NB4 (cell line): ENCODE data around the gene TANGO6.
"Not testable (repeated sequence)": the region's sequence is repeated elsewhere in the genome, so short reads cannot be mapped to it uniquely, and the experiment has no call there.

Experiments used
- DNase-seq: peaks from one replicate; pipeline ENCODE4 v3.0.0; 2010; ENCODE audit warnings: low read depth
- H3K4me3 ChIP-seq: one replicate; pipeline ENCODE4 v1.5.1; 2011; ENCODE audit warnings: mild to moderate bottlenecking, low read depth, low read length, moderate library complexity
- MYC ChIP-seq: IDR thresholded peaks from 2 replicates; pipeline ENCODE4 v1.6.1; 2011; ENCODE audit warnings: low read depth, low read length
- POLR2A ChIP-seq: IDR thresholded peaks from 2 replicates; pipeline ENCODE4 v1.6.1; 2011; ENCODE audit warnings: mild to moderate bottlenecking; ENCODE audit not compliant: insufficient read length; ENCODE audit errors: extremely low read depth
- TF ChIP-seq, protein P1 (sequence below): IDR thresholded peaks from 2 replicates; pipeline ENCODE4 v1.6.1; 2011; ENCODE audit warnings: low read depth, low read length
- TF ChIP-seq, protein P2 (sequence below): IDR thresholded peaks from one replicate; pipeline ENCODE4 v1.5.1; 2012; ENCODE audit warnings: low read depth, low read length

Gene TANGO6

GRCh38 chr16:68984467-68984866 is 141.1 kb downstream of the TANGO6 start:
- H3K4me3 ChIP-seq: no peak overlapping the region
- TF ChIP-seq, protein P1, sequence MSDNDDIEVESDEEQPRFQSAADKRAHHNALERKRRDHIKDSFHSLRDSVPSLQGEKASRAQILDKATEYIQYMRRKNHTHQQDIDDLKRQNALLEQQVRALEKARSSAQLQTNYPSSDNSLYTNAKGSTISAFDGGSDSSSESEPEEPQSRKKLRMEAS: no peak
- TF ChIP-seq POLR2A: no peak
- TF ChIP-seq, protein P2, sequence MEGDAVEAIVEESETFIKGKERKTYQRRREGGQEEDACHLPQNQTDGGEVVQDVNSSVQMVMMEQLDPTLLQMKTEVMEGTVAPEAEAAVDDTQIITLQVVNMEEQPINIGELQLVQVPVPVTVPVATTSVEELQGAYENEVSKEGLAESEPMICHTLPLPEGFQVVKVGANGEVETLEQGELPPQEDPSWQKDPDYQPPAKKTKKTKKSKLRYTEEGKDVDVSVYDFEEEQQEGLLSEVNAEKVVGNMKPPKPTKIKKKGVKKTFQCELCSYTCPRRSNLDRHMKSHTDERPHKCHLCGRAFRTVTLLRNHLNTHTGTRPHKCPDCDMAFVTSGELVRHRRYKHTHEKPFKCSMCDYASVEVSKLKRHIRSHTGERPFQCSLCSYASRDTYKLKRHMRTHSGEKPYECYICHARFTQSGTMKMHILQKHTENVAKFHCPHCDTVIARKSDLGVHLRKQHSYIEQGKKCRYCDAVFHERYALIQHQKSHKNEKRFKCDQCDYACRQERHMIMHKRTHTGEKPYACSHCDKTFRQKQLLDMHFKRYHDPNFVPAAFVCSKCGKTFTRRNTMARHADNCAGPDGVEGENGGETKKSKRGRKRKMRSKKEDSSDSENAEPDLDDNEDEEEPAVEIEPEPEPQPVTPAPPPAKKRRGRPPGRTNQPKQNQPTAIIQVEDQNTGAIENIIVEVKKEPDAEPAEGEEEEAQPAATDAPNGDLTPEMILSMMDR: no peak
- TF ChIP-seq MYC: no peak
- DNase-seq: no peak

GRCh38 chr16:68985268-68985667 is 141.9 kb downstream of the TANGO6 start:
- no peak overlapping the region for H3K4me3 ChIP-seq
- DNase-seq: no peak
- TF ChIP-seq, protein P2: no peak
- TF ChIP-seq, protein P1: no peak
- TF ChIP-seq POLR2A (no peak), MYC (no peak)

DNA sequence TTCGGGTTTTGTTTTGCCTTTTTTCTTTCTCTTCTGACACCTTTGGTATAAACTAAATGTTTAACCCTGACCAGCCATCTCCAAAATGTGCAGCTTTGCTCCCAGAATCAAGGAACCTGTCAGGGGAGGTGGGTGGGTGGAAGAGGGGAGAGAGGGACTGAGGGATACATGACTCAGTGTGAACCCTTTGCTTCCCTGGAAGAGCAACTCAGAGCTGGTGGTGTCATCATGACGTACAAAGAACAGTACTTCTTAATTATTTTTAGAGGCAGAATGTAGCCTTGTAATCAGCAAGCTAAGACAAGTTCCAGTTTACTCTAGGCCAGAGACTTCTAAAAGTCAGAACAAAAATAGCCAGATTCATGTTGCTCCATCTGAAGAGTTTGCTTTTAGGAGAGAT is 142.5 kb downstream of the TANGO6 start:
- H3K4me3 ChIP-seq: no peak overlapping the region
- TF ChIP-seq MYC (no peak), POLR2A (no peak)
- TF ChIP-seq, protein P1: no peak
- TF ChIP-seq, protein P2: no peak
- DNase-seq: no peak

- TF ChIP-seq MYC (no peak), POLR2A (no peak)
- TF ChIP-seq, protein P2: no peak
- TF ChIP-seq, protein P1: no peak
- no peak for DNase-seq
- no peak overlapping the region for H3K4me3 ChIP-seq
These were observed 144.6 kb downstream of the TANGO6 start for GRCh38 chr16:68987734-68988457.

DNA sequence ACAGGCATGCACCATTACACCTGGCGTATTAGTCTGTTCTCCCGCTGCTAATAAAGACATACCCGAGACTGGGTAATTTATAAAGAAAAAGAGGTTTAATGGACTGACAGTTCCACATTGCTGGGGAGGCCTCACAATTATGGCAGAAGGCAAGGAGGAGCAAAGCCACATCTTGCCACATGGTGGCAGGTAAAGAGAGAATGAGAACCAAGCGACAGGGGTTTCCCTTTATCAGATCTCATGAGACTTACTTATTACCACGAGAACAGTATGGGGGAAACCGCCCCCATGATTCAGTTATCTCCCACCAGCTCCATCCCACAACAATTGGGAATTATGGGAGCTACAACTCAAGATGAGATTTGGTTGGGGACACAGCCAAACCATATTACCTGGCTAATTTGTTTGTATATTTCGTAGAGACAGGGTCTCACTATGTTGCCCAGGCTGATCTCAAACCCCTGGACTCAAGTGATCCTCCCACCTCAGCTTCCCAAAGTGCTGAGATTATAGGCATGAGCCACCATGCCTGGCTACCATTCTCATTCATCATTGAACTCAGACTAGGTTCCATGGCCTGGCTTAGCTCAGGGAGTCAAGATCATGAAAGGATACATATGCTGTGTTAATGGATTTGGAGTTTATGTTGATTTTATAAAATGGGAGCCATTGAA is 147.0 kb downstream of the TANGO6 start:
- not testable (repeated sequence) for H3K4me3 ChIP-seq, DNase-seq

GRCh38 chr16:68991075-68991474 is 147.7 kb downstream of the TANGO6 start:
- no peak for DNase-seq
- H3K4me3 ChIP-seq: no peak overlapping the region
- TF ChIP-seq MYC (no peak), POLR2A (no peak)
- TF ChIP-seq, protein P2: no peak
- TF ChIP-seq, protein P1: no peak
